ENCODE measurements around the gene ENGASE.

GRCh38 chr17:79031996-79032875 lies 42.4 kb upstream of the ENGASE start:
- TF ChIP-seq CTCF (IDR thresholded peaks at IDR 0.05; ENCODE audit: insufficient read depth, low read depth, low read length) (no peak), EZH2 (IDR thresholded peaks at IDR 0.05; ENCODE audit: insufficient read depth, low read length) (no peak)
